H1 (cell line): ENCODE data around the gene GJB4. TPM values are rescaled to one million over a fixed set of nuclear protein-coding genes. Genes with fewer than 3 reads are reported as not detected.

Experiments used
- ATF3 ChIP-seq: IDR thresholded peaks from 2 replicates; pipeline ENCODE4 v1.6.1; 2011; ENCODE audit warnings: low read depth, mild to moderate bottlenecking, low read length; ENCODE audit not compliant: insufficient read depth
- CTCF ChIP-seq, 3 experiments: IDR thresholded peaks; 1 replicate in 2 of 3; 2 replicates in 1 of 3; pipeline versions ENCODE4 v1.5.1 to v1.6.1; 2011; ENCODE audit warnings: low read length in 3 of 3, mild to moderate bottlenecking in 3 of 3, inconsistent platforms in 2 of 3, low read depth in 1 of 3, moderate library complexity in 1 of 3; ENCODE audit not compliant: insufficient read depth in 1 of 3; ENCODE audit errors: control extremely low read depth in 1 of 3
- E2F6 ChIP-seq: IDR thresholded peaks from 2 replicates; pipeline ENCODE4 v1.6.1; 2012; ENCODE audit warnings: inconsistent platforms
- EP300 ChIP-seq, 2 experiments: IDR thresholded peaks; 1 replicate in 1 of 2; 2 replicates in 1 of 2; pipeline ENCODE4 v1.6.1; 2011 to 2012; ENCODE audit warnings: low read depth in 2 of 2, low read length in 2 of 2, mild to moderate bottlenecking in 2 of 2, borderline replicate concordance in 1 of 2, inconsistent platforms in 1 of 2, moderate library complexity in 1 of 2
- GABPA ChIP-seq: IDR thresholded peaks from 2 replicates; pipeline ENCODE4 v1.6.1; 2011; ENCODE audit warnings: mild to moderate bottlenecking, low read length, moderate library complexity, borderline replicate concordance; ENCODE audit not compliant: insufficient read depth
- HDAC2 ChIP-seq, 2 experiments: fragments of 300-600 bp in 1 of 2; sonication (generic) in 1 of 2; IDR thresholded peaks; 2 replicates each; pipeline ENCODE4 v1.6.1; 2011 to 2012; ENCODE audit warnings: low read depth in 2 of 2, low read length in 2 of 2, mild to moderate bottlenecking in 2 of 2, moderate library complexity in 2 of 2, borderline replicate concordance in 1 of 2, inconsistent platforms in 1 of 2
- HDAC6 ChIP-seq: IDR thresholded peaks from one replicate; pipeline ENCODE4 v1.7.1; 2012; ENCODE audit warnings: low read depth, mild to moderate bottlenecking, inconsistent platforms, low read length, moderate library complexity
- JUN ChIP-seq: IDR thresholded peaks from 2 replicates; pipeline ENCODE4 v1.6.1; 2011; ENCODE audit warnings: low read depth, mild to moderate bottlenecking, improper control_type of control experiment, low read length
- KDM4A ChIP-seq: IDR thresholded peaks from one replicate; pipeline ENCODE4 v1.7.1; 2012; ENCODE audit warnings: low read depth, mild to moderate bottlenecking, moderate library complexity, low read length, inconsistent platforms; ENCODE audit not compliant: severe bottlenecking
- RAD21 ChIP-seq, 2 experiments: IDR thresholded peaks in 1 of 2; conservative IDR thresholded peaks in 1 of 2; 2 replicates each; pipeline ENCODE4 v1.6.1; 2011; ENCODE audit warnings: low read depth in 2 of 2, low read length in 2 of 2, improper control_type of control experiment in 1 of 2, inconsistent platforms in 1 of 2, mild to moderate bottlenecking in 1 of 2, moderate library complexity in 1 of 2
- SP1 ChIP-seq: IDR thresholded peaks from 2 replicates; pipeline ENCODE4 v1.6.1; 2011; ENCODE audit warnings: low read depth, low read length
- TAF7 ChIP-seq: optimal IDR thresholded peaks from 2 replicates; pipeline ENCODE3; 2011; ENCODE audit warnings: low read depth, mild to moderate bottlenecking, inconsistent platforms, low read length, moderate library complexity, borderline replicate concordance
- polyA plus RNA-seq, 7 experiments: library from polyadenylated mRNA; depleted of rRNA in 3 of 7; stranded (reverse) in 5 of 7; unstranded in 2 of 7; fragments of >200 nt in 5 of 7; fragments of 200-250 nt in 2 of 7; gene quantifications; 1 replicate in 5 of 7; 2 replicates in 1 of 7; 4 replicates in 1 of 7; pipeline versions ENCODE4 v1.2.1 to v1.2.3, GENCODE V29; 2011 to 2013; ENCODE audit warnings: missing spikeins in 2 of 7, mixed read lengths in 2 of 7
- total RNA-seq: library from RNA; stranded (reverse); fragmentation: NEBNext Ultra II Directional; extraction: Animal tissue kit (Norgen Biotek cat#: 25700); gene quantifications from 2 replicates; pipeline ENCODE4 v1.2.1, GENCODE V29; 2021

GJB4 gene
- total and polyA plus RNA-seq, 2 of the 8 experiments (the other 6 are each of a cell fraction or from before 2014, with no cell fraction given) = 0.20 to 0.41 TPM

- TF ChIP-seq CTCF (IDR thresholded peaks at IDR 0.05; ENCODE audit: control extremely low read depth in 1 of 3, insufficient read depth in 1 of 3, low read depth in 1 of 3, low read length in 3 of 3) (no peak), KDM4A (peak; percentile 94), HDAC2 (IDR thresholded peaks at IDR 0.05; ENCODE audit: borderline replicate concordance in 1 of 2, low read depth in 2 of 2, low read length in 2 of 2) (0 out of 4 replicates have a peak, but pooled peaks have one; percentile 39 to 75), SP1 (no peak), JUN (no peak), TAF7 (no peak), E2F6 (peak; percentile 44), ATF3 (no peak), HDAC6 (no peak), RAD21 (IDR thresholded peaks at IDR 0.05 in 1 of 2, conservative IDR thresholded peaks at IDR 0.05 in 1 of 2; ENCODE audit: low read depth in 2 of 2, low read length in 2 of 2) (no peak), GABPA (no peak), EP300 (IDR thresholded peaks at IDR 0.05; ENCODE audit: borderline replicate concordance in 1 of 2, low read depth in 2 of 2, low read length in 2 of 2) (no peak)
- TF ChIP-seq, all 59 proteins: peak for 7
These were observed 21.7 kb downstream of the GJB4 start, which contains the start of gene GJB3 (continued) for GRCh38 chr1:34781071-34781843.
